ENCODE measurements around the gene PAGR1.
A peak's percentile ranks its signal among the peaks of the same experiment; 100 is the strongest.

PAGR1 gene

GRCh38 chr16:29820730-29821642 lies 5.0 kb downstream of the PAGR1 start:
- no peak for ATAC-seq
- TF ChIP-seq GLIS3 (CRISPR knock-in tag; IDR thresholded peaks at IDR 0.05), result no peak
- TF ChIP-seq ISL1 (CRISPR knock-in tag; IDR thresholded peaks at IDR 0.05), result no peak
- no peak for TF ChIP-seq ARNTL (CRISPR knock-in tag; IDR thresholded peaks at IDR 0.05; ENCODE audit: borderline replicate concordance, low read depth)
- TF ChIP-seq BACH2 (CRISPR knock-in tag; IDR thresholded peaks at IDR 0.05; ENCODE audit: borderline replicate concordance), result no peak
- TF ChIP-seq SNAI2 (CRISPR knock-in tag; IDR thresholded peaks at IDR 0.05), result no peak
- TF ChIP-seq ZFP30 (CRISPR knock-in tag; IDR thresholded peaks at IDR 0.05), result no peak
- no peak for TF ChIP-seq CREB5 (CRISPR knock-in tag; IDR thresholded peaks at IDR 0.05; ENCODE audit: low read depth)
- TF ChIP-seq ZC3H10 (CRISPR knock-in tag; IDR thresholded peaks at IDR 0.05), result no peak
- TF ChIP-seq ESRRG (CRISPR knock-in tag; IDR thresholded peaks at IDR 0.05), result no peak
- no peak for TF ChIP-seq ZNF70 (CRISPR knock-in tag; IDR thresholded peaks at IDR 0.05)
- no peak for TF ChIP-seq PATZ1 (CRISPR knock-in tag; IDR thresholded peaks at IDR 0.05; ENCODE audit: borderline replicate concordance)
- no peak for TF ChIP-seq RARB (CRISPR knock-in tag; IDR thresholded peaks at IDR 0.05)
- no peak for TF ChIP-seq TOX (CRISPR knock-in tag; IDR thresholded peaks at IDR 0.05; ENCODE audit: borderline replicate concordance)
- no peak for TF ChIP-seq CSRNP3 (CRISPR knock-in tag; IDR thresholded peaks at IDR 0.05)
- no peak for TF ChIP-seq PPARA (CRISPR knock-in tag; IDR thresholded peaks at IDR 0.05; ENCODE audit: borderline replicate concordance)
- no peak for TF ChIP-seq OSR1 (CRISPR knock-in tag; IDR thresholded peaks at IDR 0.05)
- no peak for TF ChIP-seq POU6F1 (CRISPR knock-in tag; IDR thresholded peaks at IDR 0.05; ENCODE audit: borderline replicate concordance, low read depth)
- TF ChIP-seq ZNF8 (CRISPR knock-in tag; IDR thresholded peaks at IDR 0.05), result no peak
- no peak for TF ChIP-seq TSHZ2 (CRISPR knock-in tag; IDR thresholded peaks at IDR 0.05)

- TF ChIP-seq ZNF70 (CRISPR knock-in tag; IDR thresholded peaks at IDR 0.05) (no peak), CSRNP3 (CRISPR knock-in tag; IDR thresholded peaks at IDR 0.05) (no peak)
- peak; percentile 30 for ATAC-seq
Measured at GRCh38 chr16:29821643-29822115, 5.7 kb downstream of the PAGR1 start.

Data from SK-N-SH treated with all-trans-retinoic acid at 6 μM for 48 hours (cell line).